ENCODE measurements around the gene TFR2. TPM values are rescaled to one million over a fixed set of nuclear protein-coding genes. Genes with fewer than 3 reads are reported as not detected.

Gene TFR2
- total RNA-seq, 1 experiment from 2014 or later: 5.7 TPM

- TF ChIP-seq CBFB (CRISPR knock-in tag; IDR thresholded peaks at IDR 0.05; ENCODE audit: low read depth): no peak
Measured at GRCh38 chr7:100649826-100650565, 8.6 kb upstream of the TFR2 start (continued).

GRCh38 chr7:100642534-100642907 lies 1.2 kb upstream of the TFR2 start:
- ATAC-seq (peak; percentile 90), DNase-seq (ENCODE audit: low spot score) (peak; percentile 80)
- peaks cover under 1% of the 10 kb centered on the region; the same call in 1 of the 2 replicates for H3K27me3 Mint-ChIP-seq (ENCODE audit: low read depth)
- TF ChIP-seq NR2C2 (CRISPR knock-in tag; IDR thresholded peaks at IDR 0.05) (no peak), TEAD4 (CRISPR knock-in tag; IDR thresholded peaks at IDR 0.05) (no peak), ZNF121 (CRISPR knock-in tag; IDR thresholded peaks at IDR 0.05) (no peak), ZNF232 (CRISPR knock-in tag; IDR thresholded peaks at IDR 0.05) (no peak), ATF1 (CRISPR knock-in tag; IDR thresholded peaks at IDR 0.05) (no peak), EMX1 (CRISPR knock-in tag; IDR thresholded peaks at IDR 0.05) (no peak), OVOL2 (CRISPR knock-in tag; IDR thresholded peaks at IDR 0.05; ENCODE audit: borderline replicate concordance) (no peak), STAT6 (CRISPR knock-in tag; conservative IDR thresholded peaks at IDR 0.05; ENCODE audit: low read depth) (no peak), RELA (CRISPR knock-in tag; IDR thresholded peaks at IDR 0.05; ENCODE audit: borderline replicate concordance) (no peak), E2F1 (CRISPR knock-in tag; IDR thresholded peaks at IDR 0.05) (no peak), RORB (CRISPR knock-in tag; IDR thresholded peaks at IDR 0.05) (no peak)
- TF ChIP-seq, protein P1, sequence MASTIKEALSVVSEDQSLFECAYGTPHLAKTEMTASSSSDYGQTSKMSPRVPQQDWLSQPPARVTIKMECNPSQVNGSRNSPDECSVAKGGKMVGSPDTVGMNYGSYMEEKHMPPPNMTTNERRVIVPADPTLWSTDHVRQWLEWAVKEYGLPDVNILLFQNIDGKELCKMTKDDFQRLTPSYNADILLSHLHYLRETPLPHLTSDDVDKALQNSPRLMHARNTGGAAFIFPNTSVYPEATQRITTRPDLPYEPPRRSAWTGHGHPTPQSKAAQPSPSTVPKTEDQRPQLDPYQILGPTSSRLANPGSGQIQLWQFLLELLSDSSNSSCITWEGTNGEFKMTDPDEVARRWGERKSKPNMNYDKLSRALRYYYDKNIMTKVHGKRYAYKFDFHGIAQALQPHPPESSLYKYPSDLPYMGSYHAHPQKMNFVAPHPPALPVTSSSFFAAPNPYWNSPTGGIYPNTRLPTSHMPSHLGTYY (CRISPR knock-in tag; IDR thresholded peaks at IDR 0.05): no peak
- TF ChIP-seq, protein P2, sequence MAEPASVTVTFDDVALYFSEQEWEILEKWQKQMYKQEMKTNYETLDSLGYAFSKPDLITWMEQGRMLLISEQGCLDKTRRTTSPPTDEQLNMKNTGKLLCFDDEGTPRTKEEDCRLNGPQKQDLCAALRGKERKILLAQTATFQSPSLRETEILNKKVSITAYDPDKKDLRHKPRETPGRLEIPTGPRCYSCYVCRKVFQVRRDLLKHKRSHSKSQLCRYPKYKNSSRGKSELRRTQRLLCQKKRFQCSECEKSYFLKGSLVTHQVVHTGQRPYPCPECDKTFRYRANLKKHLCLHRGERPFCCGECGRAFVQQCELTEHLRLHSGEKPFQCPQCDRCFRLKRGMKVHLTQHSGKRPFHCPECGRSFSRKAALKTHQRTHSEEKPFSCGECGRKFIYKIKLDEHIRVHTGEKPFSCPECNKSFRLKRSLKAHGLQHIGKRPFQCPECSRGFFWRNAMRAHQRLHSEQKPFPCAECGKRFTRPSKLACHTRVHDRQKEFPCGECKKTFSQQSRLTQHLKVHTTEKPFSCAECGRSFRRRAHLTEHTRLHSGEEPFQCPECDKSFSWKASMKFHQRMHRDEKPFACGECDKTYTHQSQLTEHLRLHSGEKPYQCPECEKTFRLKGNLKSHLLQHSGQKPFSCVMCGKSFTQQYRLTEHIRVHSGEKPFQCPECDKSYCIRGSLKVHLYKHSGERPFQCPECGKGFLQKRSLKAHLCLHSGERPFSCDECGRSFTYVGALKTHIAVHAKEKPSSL (CRISPR knock-in tag; conservative IDR thresholded peaks at IDR 0.05): no peak
- TF ChIP-seq, protein P3, sequence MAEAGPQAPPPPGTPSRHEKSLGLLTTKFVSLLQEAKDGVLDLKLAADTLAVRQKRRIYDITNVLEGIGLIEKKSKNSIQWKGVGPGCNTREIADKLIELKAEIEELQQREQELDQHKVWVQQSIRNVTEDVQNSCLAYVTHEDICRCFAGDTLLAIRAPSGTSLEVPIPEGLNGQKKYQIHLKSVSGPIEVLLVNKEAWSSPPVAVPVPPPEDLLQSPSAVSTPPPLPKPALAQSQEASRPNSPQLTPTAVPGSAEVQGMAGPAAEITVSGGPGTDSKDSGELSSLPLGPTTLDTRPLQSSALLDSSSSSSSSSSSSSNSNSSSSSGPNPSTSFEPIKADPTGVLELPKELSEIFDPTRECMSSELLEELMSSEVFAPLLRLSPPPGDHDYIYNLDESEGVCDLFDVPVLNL (CRISPR knock-in tag; IDR thresholded peaks at IDR 0.05; ENCODE audit: borderline replicate concordance, low read depth): no peak
- POLR2A ChIA-PET: interaction anchor here (0.8 kb wide), 1 partner anchor 53 kb away, joined by 3 read pairs; no protein-coding TSS in a partner anchor
- peaks cover 14% of the 10 kb centered on the region for H3K4me1 Mint-ChIP-seq
- H3K4me3 Mint-ChIP-seq: no peak overlapping the region
- CTCF ChIA-PET: interaction anchor here (0.5 to 2.0 kb wide), 19 partner anchors 10 to 210 kb away, joined by 3 to 42 read pairs (median 4); partner anchors contain the start of genes ACTL6B, FBXO24, GNB2 and MOSPD3
- no peak overlapping the region for H3K27ac Mint-ChIP-seq
- no peaks in the 10 kb centered on the region for H3K9me3 Mint-ChIP-seq
- no peaks in the 10 kb centered on the region for H3K36me3 Mint-ChIP-seq
